Prostate gland (tissue), 2 donors: Measurements from ENCODE around the gene SNX9.
A peak's percentile ranks its signal among the peaks of the same experiment; 100 is the strongest.

ENCODE experiments used
- POLR2A ChIP-seq: fragments of 450-650 bp; IDR thresholded peaks from one replicate; pipeline ENCODE4 v1.6.1; 2016; ENCODE audit warnings: antibody characterized with exemption, mild to moderate bottlenecking
- POLR2AphosphoS5 ChIP-seq: sonication (generic); formaldehyde crosslinking; IDR thresholded peaks from one replicate; pipeline ENCODE4 v1.6.1; 2017; ENCODE audit warnings: antibody characterized with exemption
- TF ChIP-seq, protein P1 (sequence below), 4 experiments: fragments of 200-600 bp in 2 of 4; fragments of 450-650 bp in 2 of 4; sonication (generic) in 2 of 4; IDR thresholded peaks; 1 replicate in 3 of 4; 2 replicates in 1 of 4; pipeline ENCODE4 v1.5.1; 2016 to 2019; ENCODE audit warnings: antibody characterized with exemption in 4 of 4, mild to moderate bottlenecking in 2 of 4, moderate library complexity in 2 of 4

DNA sequence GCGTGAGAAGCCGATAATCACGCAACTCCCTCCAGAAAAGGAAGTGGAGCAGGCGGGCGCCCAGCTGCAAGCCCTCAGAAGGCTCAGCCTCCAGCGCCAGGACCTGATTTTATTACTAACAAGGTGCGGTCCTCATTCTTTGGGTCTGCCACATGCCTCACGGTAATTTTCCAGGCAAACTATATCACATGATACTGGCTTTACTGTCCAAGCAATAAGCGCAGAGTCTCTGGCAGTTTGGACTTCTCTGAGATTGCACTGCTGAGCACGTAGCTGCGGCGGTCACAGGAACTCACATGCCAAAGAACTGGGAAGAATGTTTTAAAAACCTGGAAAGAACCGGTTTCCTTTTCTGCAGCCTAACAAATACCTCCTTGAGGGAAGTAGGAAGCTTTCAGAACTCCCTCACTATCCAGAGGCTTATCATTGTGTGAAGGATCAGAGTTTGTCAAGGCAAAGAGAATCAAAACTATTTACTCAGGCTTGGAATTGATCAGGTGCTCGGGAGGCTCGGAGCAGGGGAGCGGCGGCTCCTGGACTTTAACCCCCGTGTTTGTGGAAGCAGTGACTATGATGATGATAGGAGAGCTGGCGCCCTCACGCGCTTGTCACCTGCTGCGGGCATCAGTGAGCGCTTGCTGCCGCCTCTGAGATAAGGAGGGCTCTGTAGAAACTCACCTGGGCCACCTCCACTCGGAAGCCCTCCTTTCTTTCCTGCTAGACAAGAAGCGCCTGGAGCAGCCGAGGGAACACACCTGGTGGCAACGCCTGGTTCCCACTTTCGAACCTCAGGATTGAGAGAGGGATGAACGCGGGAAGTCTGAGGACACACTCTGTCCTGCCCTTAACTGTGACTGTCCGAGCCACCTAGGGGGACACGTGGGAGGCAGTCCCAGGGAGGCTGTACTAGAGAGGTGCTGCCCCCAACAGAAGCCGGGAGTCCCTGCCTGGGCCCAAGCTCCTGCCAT is 131.4 kb downstream of the SNX9 start:
- TF ChIP-seq, protein P1, sequence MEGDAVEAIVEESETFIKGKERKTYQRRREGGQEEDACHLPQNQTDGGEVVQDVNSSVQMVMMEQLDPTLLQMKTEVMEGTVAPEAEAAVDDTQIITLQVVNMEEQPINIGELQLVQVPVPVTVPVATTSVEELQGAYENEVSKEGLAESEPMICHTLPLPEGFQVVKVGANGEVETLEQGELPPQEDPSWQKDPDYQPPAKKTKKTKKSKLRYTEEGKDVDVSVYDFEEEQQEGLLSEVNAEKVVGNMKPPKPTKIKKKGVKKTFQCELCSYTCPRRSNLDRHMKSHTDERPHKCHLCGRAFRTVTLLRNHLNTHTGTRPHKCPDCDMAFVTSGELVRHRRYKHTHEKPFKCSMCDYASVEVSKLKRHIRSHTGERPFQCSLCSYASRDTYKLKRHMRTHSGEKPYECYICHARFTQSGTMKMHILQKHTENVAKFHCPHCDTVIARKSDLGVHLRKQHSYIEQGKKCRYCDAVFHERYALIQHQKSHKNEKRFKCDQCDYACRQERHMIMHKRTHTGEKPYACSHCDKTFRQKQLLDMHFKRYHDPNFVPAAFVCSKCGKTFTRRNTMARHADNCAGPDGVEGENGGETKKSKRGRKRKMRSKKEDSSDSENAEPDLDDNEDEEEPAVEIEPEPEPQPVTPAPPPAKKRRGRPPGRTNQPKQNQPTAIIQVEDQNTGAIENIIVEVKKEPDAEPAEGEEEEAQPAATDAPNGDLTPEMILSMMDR (IDR thresholded peaks at IDR 0.05), result no peak
- TF ChIP-seq POLR2A, result no peak
- peak; percentile 70 for TF ChIP-seq POLR2AphosphoS5
